HG03139 (cell line): Measurements from ENCODE around the gene SLC22A15.
A peak's percentile ranks its signal among the peaks of the same experiment; 100 is the strongest.
"Not testable (repeated sequence)": the region's sequence is repeated elsewhere in the genome, so short reads cannot be mapped to it uniquely, and the experiment has no call there.

Experiments used
- ATAC-seq: cut with Tn5 transposase; IDR thresholded peaks from one replicate; pipeline ENCODE4 v1.9.1; 2021; ENCODE audit not compliant: unreplicated experiment

The SLC22A15 gene

GRCh38 chr1:115980998-115981993 lies 5.0 kb downstream of the SLC22A15 start:
- ATAC-seq: no peak

GRCh38 chr1:115982400-115982799 lies 6.1 kb downstream of the SLC22A15 start:
- no peak for ATAC-seq

GRCh38 chr1:115983584-115983983 lies 7.3 kb downstream of the SLC22A15 start:
- no peak for ATAC-seq

GRCh38 chr1:115987623-115988022 lies 11.3 kb downstream of the SLC22A15 start:
- ATAC-seq: no peak

GRCh38 chr1:115988953-115989352 lies 12.6 kb downstream of the SLC22A15 start:
- no peak for ATAC-seq

- ATAC-seq: no peak
Observed at GRCh38 chr1:115989699-115990098, 13.4 kb downstream of the SLC22A15 start.

GRCh38 chr1:115991909-115992308 lies 15.6 kb downstream of the SLC22A15 start:
- no peak for ATAC-seq

GRCh38 chr1:115997921-115998320 lies 21.6 kb downstream of the SLC22A15 start:
- ATAC-seq: not testable (repeated sequence)

GRCh38 chr1:116001739-116002487 lies 25.6 kb downstream of the SLC22A15 start:
- no peak for ATAC-seq

- ATAC-seq: no peak
Observed at GRCh38 chr1:116002781-116003420, 26.6 kb downstream of the SLC22A15 start.

- no peak for ATAC-seq
Observed at GRCh38 chr1:116003823-116004222, 27.5 kb downstream of the SLC22A15 start.

GRCh38 chr1:116006486-116006964 lies 30.2 kb downstream of the SLC22A15 start:
- ATAC-seq: peak; percentile 92

GRCh38 chr1:116008656-116009390 lies 32.5 kb downstream of the SLC22A15 start:
- no peak for ATAC-seq

GRCh38 chr1:116012716-116013115 lies 36.4 kb downstream of the SLC22A15 start:
- no peak for ATAC-seq

- no peak for ATAC-seq
Observed at GRCh38 chr1:116015679-116016078, 39.4 kb downstream of the SLC22A15 start.

- no peak for ATAC-seq
Observed at GRCh38 chr1:116018007-116018406, 41.7 kb downstream of the SLC22A15 start.

GRCh38 chr1:116019653-116020253 lies 43.4 kb downstream of the SLC22A15 start:
- ATAC-seq: no peak

- peak; percentile 90 for ATAC-seq
Observed at GRCh38 chr1:116020668-116021272, 44.5 kb downstream of the SLC22A15 start.

GRCh38 chr1:116024626-116025025 lies 48.3 kb downstream of the SLC22A15 start:
- ATAC-seq: no peak

GRCh38 chr1:116026631-116027030 lies 50.3 kb downstream of the SLC22A15 start:
- no peak for ATAC-seq
